ENCODE measurements around the gene SF3B6.
A peak's percentile ranks its signal among the peaks of the same experiment; 100 is the strongest.
"Not testable (repeated sequence)": the region's sequence is repeated elsewhere in the genome, so short reads cannot be mapped to it uniquely, and the experiment has no call there.

Gene SF3B6, protein sequence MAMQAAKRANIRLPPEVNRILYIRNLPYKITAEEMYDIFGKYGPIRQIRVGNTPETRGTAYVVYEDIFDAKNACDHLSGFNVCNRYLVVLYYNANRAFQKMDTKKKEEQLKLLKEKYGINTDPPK

GRCh38 chr2:24075915-24076848 is at the start of gene SF3B6:
Gene SF3B6 (minus strand): TSS chr2:24076326. CDS start chr2:24076229, 97 bp downstream.
- DNase-seq: peak; percentile 100

GRCh38 chr2:24123922-24124580 is 47.9 kb upstream of the SF3B6 start:
- DNase-seq: peak; percentile 78

DNA sequence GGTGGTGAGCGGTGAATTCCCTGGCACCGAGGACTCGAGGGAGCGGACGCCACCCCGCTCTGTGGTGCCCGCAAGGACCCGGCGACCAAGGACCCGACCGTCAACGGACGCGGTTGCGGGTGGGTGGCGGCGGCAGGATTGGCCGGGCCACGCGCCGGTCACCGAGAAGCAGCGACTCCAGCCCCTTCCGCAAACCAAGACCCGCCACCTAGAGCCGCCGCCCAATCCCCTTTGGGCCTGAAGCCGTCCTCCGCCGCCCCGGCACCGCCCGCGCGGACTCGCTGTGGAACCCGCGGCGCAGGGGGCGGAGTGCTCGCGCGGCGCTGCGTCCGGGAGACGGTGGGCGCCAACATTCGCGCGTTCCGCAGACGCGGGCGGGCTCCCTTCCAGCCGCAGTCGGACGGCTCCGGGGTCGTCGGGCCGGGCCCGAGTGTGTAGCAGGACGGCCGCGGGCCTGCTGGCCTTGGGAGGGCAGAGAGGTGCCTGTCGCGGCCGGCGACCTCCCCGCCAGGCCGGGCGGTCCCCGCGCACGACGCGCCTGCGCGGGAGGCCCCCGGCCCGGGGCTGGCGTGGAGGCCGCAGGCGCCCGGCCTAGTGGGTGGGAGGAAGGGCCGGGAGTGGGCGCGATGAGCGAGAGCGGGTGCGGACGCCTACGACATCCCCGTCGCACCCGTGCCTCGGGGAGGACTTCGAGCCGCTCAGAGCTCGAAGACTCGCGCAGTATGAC is 47.2 kb upstream of the SF3B6 start, which contains the start of the genes FAM228B and PFN4:
FAM228B (plus strand) TSS at position 275 of the 727 bp plus-strand sequence. CDS start 893 bp downstream, outside the sequence.
PFN4 (minus strand) TSS at position 140 of the 727 bp plus-strand sequence. CDS start 799 bp downstream, outside the sequence.
- DNase-seq: peak; percentile 90

- DNase-seq: peak; percentile 34
These were observed 46.5 kb upstream of the SF3B6 start for GRCh38 chr2:24122366-24123194.

- DNase-seq: peak; percentile 52
These were observed 45.3 kb upstream of the SF3B6 start for GRCh38 chr2:24121469-24121868.

DNA sequence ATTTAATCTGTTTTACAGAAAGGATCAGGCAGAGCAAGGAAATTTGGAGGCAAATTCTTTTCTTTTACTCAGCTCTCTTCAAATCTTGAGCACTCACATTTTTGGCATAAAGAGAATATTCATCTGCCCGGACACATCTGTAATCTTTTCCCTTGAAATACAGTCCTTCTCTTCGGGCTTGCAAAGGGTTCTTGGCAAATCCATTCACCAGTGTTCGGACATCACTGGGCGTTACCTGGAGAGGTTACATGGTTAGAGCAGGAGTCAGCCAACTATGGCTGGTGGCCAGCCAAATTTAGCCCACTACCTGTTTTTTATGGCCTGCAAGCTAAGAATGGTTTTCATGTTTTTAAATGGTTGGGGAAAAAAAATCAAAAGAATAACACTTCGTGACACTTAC is 44.9 kb upstream of the SF3B6 start:
- DNase-seq: no peak

DNA sequence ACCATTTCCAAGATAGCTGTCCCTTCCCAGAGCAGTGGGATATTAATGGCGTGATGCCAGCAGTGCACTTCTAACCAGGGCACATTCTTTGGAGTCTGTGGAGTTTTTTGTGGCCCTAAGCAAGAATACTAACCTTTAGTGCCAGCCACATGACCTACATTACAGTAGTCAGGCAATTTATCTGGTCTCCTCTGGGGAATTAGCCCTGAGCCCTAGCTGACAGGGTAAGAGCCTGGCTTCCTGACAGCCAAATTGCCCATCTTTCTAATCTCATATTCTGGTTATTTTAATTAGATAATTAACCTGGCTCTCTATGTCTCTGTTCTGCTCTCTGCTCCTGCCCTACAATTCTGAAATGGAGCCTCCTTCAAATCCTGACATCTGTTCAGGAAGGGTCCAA is 41.8 kb upstream of the SF3B6 start:
- no peak for DNase-seq

DNA sequence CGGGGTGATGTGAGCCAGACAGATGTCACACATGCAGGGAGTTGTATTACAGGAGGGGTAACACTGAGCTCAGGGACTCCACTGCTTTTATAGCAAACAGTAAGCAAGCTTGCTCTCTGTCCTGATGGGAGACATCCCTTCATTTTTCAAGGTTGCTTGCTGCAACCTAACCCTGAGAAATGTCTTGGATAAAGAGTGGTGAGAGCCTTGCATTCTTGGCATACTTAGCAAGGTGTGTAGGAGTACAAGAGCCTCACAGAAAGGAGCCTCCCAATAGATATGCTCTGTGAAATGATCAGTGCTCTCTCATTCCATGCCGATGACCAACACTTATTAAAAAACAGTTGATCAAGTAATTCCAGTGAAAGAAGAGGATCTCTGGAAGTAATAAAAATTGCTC is 38.9 kb upstream of the SF3B6 start:
- no peak for DNase-seq

DNA sequence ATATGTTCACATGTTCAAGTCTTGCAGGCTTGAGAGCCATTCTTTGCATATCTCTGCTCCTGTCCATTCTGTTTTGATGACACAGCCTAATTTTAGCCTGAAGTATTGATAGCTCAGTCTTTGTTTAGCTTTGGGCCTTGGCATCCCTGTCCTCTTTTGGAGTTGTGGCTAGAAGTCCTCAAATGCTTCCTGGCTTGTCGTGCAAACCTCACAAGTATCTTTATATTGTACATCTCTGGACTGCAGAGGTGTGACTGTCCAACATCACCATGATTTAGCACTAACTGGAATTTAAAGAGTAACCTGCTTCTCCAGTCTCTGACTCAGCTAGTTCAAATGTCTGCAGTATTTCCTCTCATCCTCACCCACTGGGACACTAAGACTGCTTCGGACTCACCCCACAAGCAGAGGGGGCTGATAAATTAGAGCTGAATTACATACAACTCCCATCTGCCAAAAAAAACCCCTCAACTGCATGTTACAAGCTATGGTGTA is 35.3 kb upstream of the SF3B6 start:
- DNase-seq: no peak

DNA sequence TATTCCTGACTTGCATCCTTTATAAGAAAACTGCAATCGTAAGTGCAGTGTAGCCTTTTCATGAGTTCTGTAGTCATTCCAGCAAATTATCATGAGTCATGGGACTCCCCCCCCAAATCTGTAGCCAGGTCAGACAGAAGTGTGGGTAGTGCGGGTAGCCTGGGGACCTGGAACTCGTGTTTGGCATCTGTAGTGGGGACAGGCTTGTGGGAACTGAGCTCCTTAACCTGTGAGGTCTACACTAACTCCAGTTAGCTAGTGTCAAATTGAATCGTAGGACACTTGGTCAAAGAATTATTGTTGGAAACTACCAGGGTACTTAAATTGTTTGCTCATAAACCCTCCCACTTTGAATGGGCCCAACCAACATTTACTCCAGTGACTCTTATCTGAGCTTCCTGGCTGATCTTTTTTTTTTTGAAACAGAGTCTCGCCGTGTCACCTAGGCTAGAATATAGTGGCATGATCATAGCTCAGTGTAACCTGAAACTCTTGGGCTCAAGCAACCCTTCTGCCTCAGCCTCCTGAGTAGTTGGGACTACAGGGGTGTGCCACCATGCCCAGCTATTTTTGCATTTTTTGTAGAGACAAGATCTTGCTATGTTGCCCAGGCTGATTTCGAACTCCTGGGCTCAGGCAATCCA is 34.7 kb upstream of the SF3B6 start:
- no peak for DNase-seq

GRCh38 chr2:24109431-24109830 is 33.3 kb upstream of the SF3B6 start:
- DNase-seq: not testable (repeated sequence)

- DNase-seq: no peak
These were observed 31.2 kb upstream of the SF3B6 start for GRCh38 chr2:24107336-24107735.

DNA sequence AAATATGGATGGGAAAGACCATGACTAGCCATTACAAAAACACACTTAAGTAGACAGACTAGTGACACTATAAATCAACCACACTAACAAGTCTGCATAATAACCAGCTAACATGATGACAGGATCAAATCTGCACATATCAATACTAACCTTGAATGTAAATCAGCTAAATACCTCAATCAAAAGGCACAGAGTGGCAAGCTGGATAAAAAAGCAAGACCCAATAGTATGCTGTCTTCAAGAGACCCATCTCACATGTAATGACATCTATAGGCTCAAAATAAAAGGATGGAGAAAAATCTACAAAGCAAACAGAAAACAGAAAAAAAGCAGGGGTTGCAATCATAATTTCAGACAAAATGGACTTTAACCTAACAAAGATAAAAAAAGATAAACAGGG is 30.7 kb upstream of the SF3B6 start:
- DNase-seq: no peak

GRCh38 chr2:24105816-24106215 is 29.7 kb upstream of the SF3B6 start:
- no peak for DNase-seq

GRCh38 chr2:24104906-24105305 is 28.8 kb upstream of the SF3B6 start:
- DNase-seq: no peak

GRCh38 chr2:24104110-24104650 is 28.1 kb upstream of the SF3B6 start:
- no peak for DNase-seq

DNA sequence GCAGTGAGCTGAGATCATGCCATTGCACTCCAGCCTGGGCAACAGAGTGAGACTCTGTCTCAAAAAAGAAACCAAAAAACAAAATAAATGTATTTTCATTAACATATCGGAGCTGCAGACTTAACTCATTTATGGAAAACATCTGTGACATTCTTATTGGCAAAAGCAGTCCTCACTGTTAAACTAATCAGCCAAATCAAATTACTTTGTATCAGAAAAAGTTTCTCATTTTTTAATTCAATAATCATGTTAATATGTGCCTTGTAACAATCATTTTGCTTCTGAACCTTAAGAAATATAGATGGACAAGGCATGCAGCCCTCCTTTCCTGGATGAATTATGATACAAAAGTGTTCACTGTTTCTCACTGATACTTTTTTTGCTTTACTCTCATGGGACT is 26.6 kb upstream of the SF3B6 start:
- no peak for DNase-seq

- no peak for DNase-seq
These were observed 25.9 kb upstream of the SF3B6 start for GRCh38 chr2:24101992-24102391.

DNA sequence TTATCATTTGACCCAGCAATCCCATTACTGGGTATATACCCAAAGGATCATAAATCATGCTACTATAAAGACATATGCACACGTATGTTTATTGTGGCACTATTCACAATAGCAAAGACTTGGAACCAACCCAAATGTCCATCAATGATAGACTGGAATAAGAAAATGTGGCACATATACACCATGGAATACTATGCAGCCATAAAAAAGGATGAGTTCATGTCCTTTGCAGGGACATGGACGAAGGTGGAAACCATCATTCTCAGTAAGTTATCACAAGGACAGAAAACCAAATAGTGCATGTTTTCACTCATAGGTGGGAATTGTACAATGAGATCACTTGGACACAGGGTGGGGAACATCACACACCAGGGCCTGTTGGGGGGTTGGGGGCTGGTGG is 24.6 kb upstream of the SF3B6 start:
- not testable (repeated sequence) for DNase-seq

GRCh38 chr2:24095171-24095677 is 19.1 kb upstream of the SF3B6 start:
- not testable (repeated sequence) for DNase-seq

DNA sequence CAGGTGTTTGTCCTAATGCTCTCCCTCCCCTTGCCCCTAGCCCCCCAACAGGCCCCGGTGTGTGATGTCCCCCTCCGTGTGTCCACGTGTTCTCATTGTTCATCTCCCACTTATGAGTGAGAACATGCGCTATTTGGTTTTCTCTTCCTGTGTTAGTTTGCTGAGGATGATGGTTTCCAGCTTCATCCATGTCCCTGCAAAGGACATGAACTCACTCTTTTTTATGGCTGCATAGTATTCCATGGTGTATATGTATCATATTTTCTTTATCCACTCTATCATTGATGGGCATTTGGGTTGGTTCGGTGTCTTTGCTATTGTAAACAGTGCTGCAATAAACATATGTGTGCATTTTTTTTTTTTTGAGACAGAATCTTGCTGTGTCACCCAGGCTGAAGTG is 17.1 kb upstream of the SF3B6 start:
- DNase-seq: not testable (repeated sequence)

All from NCI-H345 (cell line).